ENCODE data around the gene PPIF. TPM values are rescaled to one million over a fixed set of nuclear protein-coding genes. Genes with fewer than 3 reads are reported as not detected.

PPIF gene
- total RNA-seq, 2 experiments from 2014 or later = 92.3 to 96.1 TPM

DNA sequence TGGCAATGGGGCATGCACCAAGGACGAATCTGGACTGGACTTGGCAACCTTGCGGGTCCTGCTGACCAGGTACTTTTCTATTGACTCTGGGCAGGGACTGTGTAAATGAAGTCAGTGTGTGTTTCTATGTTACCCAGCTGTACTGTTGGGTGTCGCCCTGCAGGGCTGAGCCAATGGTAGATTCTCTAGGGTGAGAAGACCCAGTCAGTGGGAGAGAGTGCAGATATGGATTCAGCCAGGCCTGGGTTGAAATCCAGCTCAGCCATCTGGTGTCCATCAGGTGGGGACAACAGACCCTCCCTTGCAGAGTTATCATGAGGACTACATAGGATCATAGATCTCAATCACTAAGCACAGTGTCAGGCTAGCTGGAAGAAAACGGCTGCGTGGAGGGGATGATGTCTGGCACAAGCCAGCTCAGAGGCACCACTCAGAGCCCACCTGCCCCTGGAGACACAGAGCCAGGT, 4.9 kb upstream of the PPIF start:
- intact Hi-C loops (cut with DNase I, micrococcal nuclease) = loop anchor here in 1 of 2 experiments (10.0 kb wide), 2 partner anchors 732 to 1038 kb away; partner anchors contain the start of gene TMEM254
- Mint-ChIP-seq H3K27ac (no peak overlapping the region), H3K27me3 (no peaks in the 10 kb centered on the region), H3K4me3 (no peak overlapping the region), H3K36me3 (ENCODE audit: low read depth) (no peaks in the 10 kb centered on the region), H3K9me3 (ENCODE audit: low read depth) (no peaks in the 10 kb centered on the region), H3K4me1 (no peaks in the 10 kb centered on the region)
- ChIA-PET CTCF (interaction anchor here (0.6 to 1.3 kb wide), 3 partner anchors 33 to 587 kb away, joined by 3 read pairs; no protein-coding TSS in a partner anchor), POLR2A (interaction anchor here (0.6 kb wide), 1 partner anchor 1071 kb away, joined by 4 read pairs; no protein-coding TSS in a partner anchor)
- ATAC-seq (no peak), DNase-seq (no peak)

- ChIA-PET CTCF (interaction anchor here (0.6 to 5.8 kb wide), 4 partner anchors 8 to 586 kb away, joined by 3 to 50 read pairs (median 3); no protein-coding TSS in a partner anchor), POLR2A (no interaction called here)
- intact Hi-C loops (cut with DNase I, micrococcal nuclease) = loop anchor here in 1 of 2 experiments (10.0 kb wide), 2 partner anchors 732 to 1038 kb away; partner anchors contain the start of gene TMEM254
- no peak overlapping the region for H3K27ac Mint-ChIP-seq
- H3K36me3 Mint-ChIP-seq (ENCODE audit: low read depth) = peaks cover 3% of the 10 kb centered on the region
- no peaks in the 10 kb centered on the region for H3K27me3 Mint-ChIP-seq
- H3K4me3 Mint-ChIP-seq = no peak overlapping the region
- H3K4me1 Mint-ChIP-seq = no peaks in the 10 kb centered on the region
- no peak for ATAC-seq
- no peak for DNase-seq
- no peaks in the 10 kb centered on the region for H3K9me3 Mint-ChIP-seq (ENCODE audit: low read depth)
Observed at GRCh38 chr10:79342811-79343561, 4.3 kb upstream of the PPIF start.

DNA sequence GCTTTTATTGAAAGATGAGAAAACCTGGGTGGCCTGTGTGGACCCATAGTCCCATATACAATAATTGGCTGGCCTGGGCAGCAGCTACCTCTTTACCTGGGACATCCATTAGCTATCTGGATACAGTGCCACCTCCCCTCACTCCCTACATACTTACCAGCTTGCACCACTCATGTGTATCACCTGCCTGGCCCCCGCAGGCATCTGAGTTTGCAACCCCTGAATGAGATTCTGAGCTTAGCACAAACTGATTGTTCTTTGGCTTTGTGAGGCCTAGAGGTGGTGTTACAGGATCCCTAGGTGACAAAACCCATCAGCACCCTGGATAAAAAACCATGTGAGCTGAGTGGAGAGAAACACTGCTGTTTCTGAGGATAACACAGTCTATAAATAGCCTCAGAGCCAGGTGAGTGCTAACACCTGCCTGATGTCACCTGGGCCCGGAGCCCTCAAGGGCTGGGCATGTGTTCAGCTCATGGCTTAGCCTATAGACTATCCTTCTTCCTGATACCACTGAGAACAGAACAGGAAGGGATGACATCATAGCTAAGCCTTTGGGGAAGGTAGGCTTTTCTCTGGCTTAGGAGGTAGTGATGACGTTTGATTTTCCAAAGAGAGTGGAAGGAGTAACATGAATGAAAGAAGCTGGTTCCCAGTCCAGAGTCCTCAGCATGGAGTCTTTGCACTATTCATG, 2.6 kb upstream of the PPIF start:
- intact Hi-C loops (cut with DNase I, micrococcal nuclease) = loop anchor here (5.0 to 10.0 kb wide), 4 partner anchors 103 to 1312 kb away; partner anchors contain the start of genes RPS24 (in 1 of the 2), TMEM254 (in 1 of the 2) and ZCCHC24 (in 1 of the 2)
- ChIA-PET CTCF (interaction anchor here (0.8 to 5.8 kb wide), 8 partner anchors 10 to 123 kb away, joined by 3 to 50 read pairs (median 8); no protein-coding TSS in a partner anchor), POLR2A (interaction anchor here (1.4 to 2.1 kb wide), 4 partner anchors 10 to 21 kb away, joined by 3 to 6 read pairs (median 4); no protein-coding TSS in a partner anchor)
- H3K4me1 Mint-ChIP-seq = peaks cover 15% of the 10 kb centered on the region
- no peak overlapping the region for H3K4me3 Mint-ChIP-seq
- H3K27ac Mint-ChIP-seq = no peak overlapping the region
- no peaks in the 10 kb centered on the region for H3K27me3 Mint-ChIP-seq
- no peaks in the 10 kb centered on the region for H3K9me3 Mint-ChIP-seq (ENCODE audit: low read depth)
- DNase-seq = no peak
- ATAC-seq = no peak
- peaks cover 19% of the 10 kb centered on the region for H3K36me3 Mint-ChIP-seq (ENCODE audit: low read depth)

DNA sequence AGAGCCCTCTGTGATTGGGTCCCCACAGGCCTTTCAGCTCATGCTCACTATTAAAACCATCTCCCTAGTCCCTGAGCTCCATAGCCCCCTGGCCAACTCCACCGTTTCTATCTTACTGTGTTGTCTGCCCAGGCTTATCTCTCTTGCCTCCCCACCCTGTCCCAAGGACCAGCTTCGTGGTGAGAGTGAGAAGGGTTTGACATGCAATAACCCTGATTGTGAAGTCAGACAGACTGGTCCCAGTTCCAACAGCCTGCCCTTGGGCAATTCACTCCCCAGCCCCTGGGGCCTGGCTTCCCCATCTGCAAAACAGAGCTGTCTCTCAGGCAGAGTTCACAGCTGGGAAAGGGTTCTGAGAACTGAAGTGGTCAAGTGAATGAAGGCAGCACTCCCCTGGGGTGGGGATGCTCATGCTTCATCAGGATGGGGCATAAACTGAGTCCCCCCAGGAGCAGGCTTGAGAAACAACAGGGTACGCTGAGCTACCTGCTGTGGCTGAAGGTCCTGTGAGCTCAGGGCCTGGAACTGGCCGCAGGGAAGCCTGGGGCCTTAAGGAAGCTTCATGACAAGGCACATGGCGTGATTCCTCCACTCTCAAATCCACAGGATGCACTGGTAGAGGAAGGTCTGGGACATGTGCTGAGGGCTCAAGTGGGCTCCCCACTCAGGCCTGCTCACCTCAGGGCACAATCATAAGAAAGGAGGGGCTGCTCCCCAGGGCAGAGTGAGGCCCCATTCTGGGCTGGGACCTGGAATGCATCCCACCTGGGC, 1.8 kb upstream of the PPIF start:
- Mint-ChIP-seq H3K36me3 (ENCODE audit: low read depth) (peaks cover 27% of the 10 kb centered on the region), H3K4me1 (peaks cover 22% of the 10 kb centered on the region), H3K27me3 (no peaks in the 10 kb centered on the region), H3K9me3 (ENCODE audit: low read depth) (no peaks in the 10 kb centered on the region), H3K4me3 (no peak overlapping the region), H3K27ac (no peak overlapping the region)
- ATAC-seq (no peak), DNase-seq (no peak)
- intact Hi-C loops (cut with DNase I, micrococcal nuclease) = loop anchor here (2.0 to 10.0 kb wide), 5 partner anchors 102 to 1313 kb away; partner anchors contain the start of genes RPS24 (in 1 of the 2), TMEM254 (in 1 of the 2), ZCCHC24 (in 1 of the 2) and ZMIZ1 (in 1 of the 2)
- POLR2A ChIA-PET = interaction anchor here (1.4 to 2.1 kb wide), 4 partner anchors 9 to 22 kb away, joined by 3 to 6 read pairs (median 4); no protein-coding TSS in a partner anchor
- CTCF ChIA-PET = interaction anchor here (0.6 to 5.8 kb wide), 9 partner anchors 10 to 117 kb away, joined by 3 to 50 read pairs (median 4); no protein-coding TSS in a partner anchor

DNA sequence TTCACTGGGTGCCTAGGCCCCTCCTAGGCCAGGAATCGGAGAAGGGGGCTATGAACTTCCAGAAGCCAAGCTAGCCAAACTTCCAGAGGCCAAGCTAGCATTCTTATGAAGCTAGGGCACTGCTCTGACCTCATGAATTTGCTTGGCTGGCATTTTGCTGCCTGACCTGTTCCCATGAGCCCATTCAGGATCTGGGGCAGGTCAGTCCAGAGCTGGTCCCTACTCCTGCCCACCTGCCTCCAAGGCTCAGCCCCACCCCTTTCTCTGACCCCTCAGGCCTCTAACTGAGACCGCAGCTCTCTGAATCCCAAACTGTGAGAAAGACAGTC, 1.3 kb upstream of the PPIF start:
- DNase-seq (no peak), ATAC-seq (no peak)
- H3K9me3 Mint-ChIP-seq (ENCODE audit: low read depth) = no peaks in the 10 kb centered on the region
- intact Hi-C loops (cut with DNase I, micrococcal nuclease) = loop anchor here (2.0 to 10.0 kb wide), 5 partner anchors 101 to 1314 kb away; partner anchors contain the start of genes RPS24 (in 1 of the 2), TMEM254 (in 1 of the 2), ZCCHC24 (in 1 of the 2) and ZMIZ1 (in 1 of the 2)
- H3K36me3 Mint-ChIP-seq (ENCODE audit: low read depth) = peaks cover 32% of the 10 kb centered on the region
- ChIA-PET POLR2A (interaction anchor here (1.9 to 2.1 kb wide), 2 partner anchors 8 to 15 kb away, joined by 5 to 6 read pairs; no protein-coding TSS in a partner anchor), CTCF (interaction anchor here (0.7 to 5.8 kb wide), 9 partner anchors 11 to 102 kb away, joined by 3 to 50 read pairs (median 4); no protein-coding TSS in a partner anchor)
- no peak overlapping the region for H3K27ac Mint-ChIP-seq
- H3K4me1 Mint-ChIP-seq = peaks cover 22% of the 10 kb centered on the region
- no peaks in the 10 kb centered on the region for H3K27me3 Mint-ChIP-seq
- H3K4me3 Mint-ChIP-seq = no peak overlapping the region

- Mint-ChIP-seq H3K9me3 (ENCODE audit: low read depth) (no peaks in the 10 kb centered on the region), H3K27me3 (no peaks in the 10 kb centered on the region), H3K4me1 (peaks cover 22% of the 10 kb centered on the region), H3K36me3 (ENCODE audit: low read depth) (peaks cover 35% of the 10 kb centered on the region), H3K27ac (peak overlapping the region; percentile 19), H3K4me3 (peak overlapping the region; percentile 85)
- no peak for ATAC-seq
- ChIA-PET CTCF (interaction anchor here (0.5 to 5.8 kb wide), 9 partner anchors 12 to 386 kb away, joined by 3 to 50 read pairs (median 4); no protein-coding TSS in a partner anchor), POLR2A (interaction anchor here (1.9 to 2.1 kb wide), 3 partner anchors 8 to 15 kb away, joined by 4 to 6 read pairs (median 5); no protein-coding TSS in a partner anchor)
- intact Hi-C loops (cut with DNase I, micrococcal nuclease) = loop anchor here (1.0 to 10.0 kb wide), 11 partner anchors 15 to 1314 kb away; partner anchors contain the start of genes ZCCHC24 (in 2 of the 2), RPS24 (in 1 of the 2), TMEM254 (in 1 of the 2) and ZMIZ1 (in 1 of the 2)
- DNase-seq = no peak
Observed at GRCh38 chr10:79346388-79347225, 662 bp upstream of the PPIF start.

- peak overlapping the region; percentile 85 for H3K4me3 Mint-ChIP-seq
- no peaks in the 10 kb centered on the region for H3K27me3 Mint-ChIP-seq
- ATAC-seq (peak; percentile 65), DNase-seq (peak; percentile 89)
- ChIA-PET CTCF (interaction anchor here (0.9 to 5.8 kb wide), 5 partner anchors 13 to 106 kb away, joined by 3 to 50 read pairs (median 4); no protein-coding TSS in a partner anchor), POLR2A (interaction anchor here (1.2 to 2.0 kb wide), 6 partner anchors 10 to 78 kb away, joined by 3 to 7 read pairs (median 4); no protein-coding TSS in a partner anchor)
- H3K27ac Mint-ChIP-seq = peak overlapping the region; percentile 93
- intact Hi-C loops (cut with DNase I, micrococcal nuclease) = loop anchor here (1.0 to 10.0 kb wide), 13 partner anchors 17 to 1316 kb away; partner anchors contain the start of genes ZCCHC24 (in 2 of the 2), RPS24 (in 1 of the 2), TMEM254 (in 1 of the 2) and ZMIZ1 (in 1 of the 2)
- H3K4me1 Mint-ChIP-seq = peaks cover 22% of the 10 kb centered on the region
- H3K36me3 Mint-ChIP-seq (ENCODE audit: low read depth) = peaks cover 49% of the 10 kb centered on the region
- no peaks in the 10 kb centered on the region for H3K9me3 Mint-ChIP-seq (ENCODE audit: low read depth)
Observed at GRCh38 chr10:79347894-79348639, 798 bp downstream of the PPIF start.

- Mint-ChIP-seq H3K27ac (peak overlapping the region; percentile 93), H3K4me3 (peak overlapping the region; percentile 85), H3K4me1 (peaks cover 27% of the 10 kb centered on the region), H3K27me3 (no peaks in the 10 kb centered on the region), H3K9me3 (ENCODE audit: low read depth) (no peaks in the 10 kb centered on the region), H3K36me3 (ENCODE audit: low read depth) (peaks cover 54% of the 10 kb centered on the region)
- POLR2A ChIA-PET = interaction anchor here (1.2 to 2.0 kb wide), 4 partner anchors 9 to 25 kb away, joined by 3 to 7 read pairs (median 6); no protein-coding TSS in a partner anchor
- CTCF ChIA-PET = interaction anchor here (0.9 to 5.8 kb wide), 5 partner anchors 14 to 107 kb away, joined by 3 to 50 read pairs (median 4); no protein-coding TSS in a partner anchor
- DNase-seq (no peak), ATAC-seq (no peak)
- intact Hi-C loops (cut with DNase I, micrococcal nuclease) = loop anchor here (2.0 to 10.0 kb wide), 6 partner anchors 56 to 1316 kb away; partner anchors contain the start of genes RPS24 (in 1 of the 2), TMEM254 (in 1 of the 2) and ZCCHC24 (in 1 of the 2)
Observed at GRCh38 chr10:79348640-79348988, 1.3 kb downstream of the PPIF start.

All from activated CD4-positive, alpha-beta T cell treated with anti-CD3 and anti-CD28 coated beads for 36 hours (primary cell).